ENCODE results near the gene KMT2D.
A peak's percentile ranks its signal among the peaks of the same experiment; 100 is the strongest.

Gene KMT2D

DNA sequence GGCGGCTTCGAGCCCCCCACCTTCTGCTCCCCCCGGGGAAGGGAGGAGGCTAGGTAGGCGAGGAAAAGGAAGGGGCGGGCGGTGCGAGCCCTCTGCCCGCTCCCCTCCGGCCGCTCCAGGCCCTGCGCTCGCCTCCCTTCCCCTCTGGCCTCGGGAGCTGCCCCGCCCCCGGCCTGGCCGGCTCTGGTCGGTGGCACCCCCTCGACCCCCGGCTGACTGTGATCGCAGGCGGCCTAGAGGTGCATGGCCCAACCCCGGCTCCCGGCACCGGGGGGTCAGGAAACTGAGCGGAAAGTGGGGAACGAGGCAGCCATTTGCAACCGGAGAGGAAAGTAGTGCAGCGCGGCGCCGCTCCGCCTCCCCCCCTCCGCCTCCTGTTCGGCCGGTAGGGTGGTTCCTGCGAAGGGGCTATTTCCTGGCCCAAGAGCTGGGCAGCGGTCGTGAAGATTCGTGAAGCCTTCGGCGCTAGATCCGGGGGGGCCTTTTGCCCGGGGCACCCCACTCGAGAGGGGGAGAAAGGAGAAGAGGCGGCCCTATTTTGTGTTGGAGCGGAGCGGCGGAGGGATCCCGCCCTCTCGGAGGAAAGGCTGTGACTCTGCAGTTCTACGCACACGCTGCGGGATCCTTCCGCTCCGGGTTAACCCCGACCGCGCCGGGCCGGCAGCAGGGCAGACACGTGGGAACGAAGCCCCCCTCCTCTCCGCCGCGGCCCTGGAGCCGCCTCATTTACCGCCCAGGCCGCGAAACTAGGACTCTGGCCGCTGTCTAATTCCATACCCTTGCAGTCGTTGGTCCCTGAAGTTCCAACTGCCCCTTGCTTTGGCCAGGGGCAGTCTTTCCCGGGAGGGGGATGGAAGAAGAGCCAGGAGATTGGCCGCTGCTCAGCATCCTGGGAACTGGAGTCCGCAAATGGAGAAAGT is at the start of gene KMT2D:
KMT2D (minus strand) TSS at position 558 of the 920 bp plus-strand sequence. CDS start 5,470 bp downstream, outside the sequence.
- DNase-seq (ENCODE audit: low read depth, low spot score), result peak; percentile 95

- DNase-seq (ENCODE audit: low read depth, low spot score), result no peak
These were observed 49.3 kb upstream of the KMT2D start for GRCh38 chr12:49109641-49110463.

GRCh38 chr12:49108958-49109404 is 48.4 kb upstream of the KMT2D start:
- DNase-seq (ENCODE audit: low read depth, low spot score), result peak; percentile 30

DNA sequence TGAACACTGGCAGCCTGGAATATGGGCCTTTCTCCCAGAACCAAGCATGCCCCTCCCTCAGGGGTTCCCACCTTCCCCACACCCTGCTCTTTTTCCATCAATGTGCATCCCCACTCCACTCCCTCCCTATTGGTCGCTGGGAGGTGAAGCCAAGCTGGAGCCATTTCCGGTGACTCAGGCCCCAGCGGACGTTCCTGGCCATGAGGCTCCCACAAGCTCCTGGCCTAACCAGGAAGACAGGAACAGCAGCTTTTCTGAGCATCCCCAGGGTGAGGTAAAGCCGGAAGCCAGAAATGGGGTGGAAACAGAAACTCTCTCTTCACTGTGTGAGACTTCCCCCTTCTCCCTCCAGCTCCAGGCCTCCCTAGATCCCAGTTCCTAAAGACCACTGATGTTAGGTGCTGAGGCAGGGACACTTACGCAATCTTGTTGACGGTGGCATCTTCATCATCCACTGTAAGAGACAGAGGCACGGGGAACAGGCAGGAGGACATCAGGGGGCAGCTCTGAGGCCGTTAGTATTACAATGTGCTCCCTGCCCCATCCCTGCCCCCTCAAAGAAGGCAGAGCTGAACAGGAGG is 45.0 kb upstream of the KMT2D start:
- DNase-seq (ENCODE audit: low read depth, low spot score), result no peak

- DNase-seq (ENCODE audit: low read depth, low spot score), result no peak
These were observed 44.2 kb upstream of the KMT2D start for GRCh38 chr12:49104822-49105221.

GRCh38 chr12:49100380-49100779 is 39.8 kb upstream of the KMT2D start:
- no peak for DNase-seq (ENCODE audit: low read depth, low spot score)

DNA sequence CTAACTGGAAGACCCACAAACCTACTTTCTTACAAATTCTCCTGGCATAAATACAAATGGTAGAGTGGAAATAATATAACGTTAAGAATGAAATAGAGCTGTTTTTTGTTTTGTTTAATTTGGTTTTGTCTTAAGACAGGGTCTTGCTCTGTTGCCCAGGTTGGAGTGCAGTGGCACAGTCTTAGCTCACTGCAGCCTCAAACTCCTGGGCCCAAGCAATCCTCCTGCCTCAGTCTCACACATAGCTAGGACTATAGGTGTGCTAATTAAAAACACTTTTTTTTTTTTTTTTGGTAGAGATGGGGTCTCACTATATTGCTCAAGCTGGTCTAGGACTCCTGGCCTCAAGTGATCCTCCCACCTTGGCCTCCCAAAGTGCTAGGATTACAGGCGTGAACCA is 38.1 kb upstream of the KMT2D start:
- DNase-seq (ENCODE audit: low read depth, low spot score), result no peak

DNA sequence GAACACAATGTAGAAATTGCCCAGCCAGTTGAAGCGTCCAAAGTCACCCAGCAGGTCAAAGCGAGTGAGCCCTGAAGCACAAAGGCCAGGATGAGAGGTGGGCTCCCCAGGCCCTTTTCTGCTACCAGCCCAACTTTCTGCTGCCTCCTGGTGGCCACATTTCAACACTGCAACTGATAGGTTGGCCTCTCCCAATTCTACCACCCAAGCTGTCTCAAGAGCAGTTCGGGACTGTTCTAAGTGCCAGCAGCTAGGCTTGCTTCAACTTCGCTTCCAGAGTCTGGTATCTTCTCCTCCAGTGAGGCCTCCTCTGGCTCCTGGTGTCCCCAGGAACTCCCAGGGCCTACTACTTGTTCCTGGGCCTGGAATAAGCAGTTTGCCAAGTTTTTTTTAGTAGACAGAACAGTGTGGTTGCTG is 37.4 kb upstream of the KMT2D start:
- DNase-seq (ENCODE audit: low read depth, low spot score), result peak; percentile 93

GRCh38 chr12:49097381-49097780 is 36.8 kb upstream of the KMT2D start:
- DNase-seq (ENCODE audit: low read depth, low spot score), result no peak

DNA sequence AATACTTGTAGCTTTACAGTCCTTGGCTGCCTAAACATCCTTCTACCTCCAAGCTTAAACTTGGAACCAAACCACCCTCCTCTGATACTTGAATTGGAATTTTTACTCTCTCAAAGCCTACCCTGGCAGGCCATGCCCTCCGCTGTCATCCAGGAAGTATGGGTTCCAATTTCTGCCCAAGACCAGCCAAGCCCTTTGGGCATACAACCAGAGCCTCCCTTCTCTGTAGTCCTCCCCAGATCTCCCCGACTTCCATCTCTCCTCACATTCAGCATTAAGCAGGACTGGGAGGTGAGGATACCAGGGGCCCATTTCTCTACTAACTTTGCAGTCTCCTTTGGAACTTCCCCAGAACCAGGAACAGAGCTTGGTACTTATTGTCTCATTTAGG is 34.4 kb upstream of the KMT2D start:
- DNase-seq (ENCODE audit: low read depth, low spot score), result no peak

DNA sequence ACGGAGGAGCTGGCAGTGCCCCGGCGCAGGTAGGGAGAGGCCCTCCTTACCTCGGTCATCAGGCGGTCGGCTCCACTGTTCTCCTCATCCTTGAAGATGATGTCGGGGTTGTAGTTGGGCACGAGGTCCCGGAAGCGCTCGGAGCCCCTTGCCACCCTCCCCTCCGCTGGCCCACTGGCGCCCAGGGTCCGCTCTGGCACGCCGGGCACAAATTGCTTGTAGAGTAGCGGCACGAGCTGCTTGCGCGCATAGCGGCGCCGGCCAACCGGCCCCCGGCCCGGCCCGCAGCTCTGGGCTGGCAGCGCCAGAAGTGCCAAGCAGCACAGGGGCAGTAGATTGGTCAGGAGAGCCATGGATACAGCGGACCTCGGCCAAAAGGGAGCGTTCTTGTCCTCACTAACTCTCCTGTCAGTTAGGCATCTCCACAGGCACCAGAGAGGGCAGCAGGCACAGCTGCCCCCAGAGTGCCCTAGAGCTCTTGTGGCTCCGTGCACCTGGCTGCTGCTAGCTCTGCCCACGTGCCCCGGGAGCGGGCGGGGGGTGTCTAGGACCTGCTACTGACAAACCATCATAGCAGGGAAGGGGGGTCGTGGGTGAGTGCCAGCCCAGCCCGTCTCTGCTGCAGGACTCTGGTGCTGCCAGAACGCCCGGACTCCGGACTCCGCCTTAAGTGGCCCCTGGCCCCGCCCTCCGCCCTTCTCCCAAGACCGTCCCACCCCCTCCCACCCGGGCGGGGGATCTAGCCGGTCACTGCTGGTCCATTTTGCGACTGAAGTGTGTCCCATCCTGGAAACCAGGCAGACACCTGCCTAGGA is 33.8 kb upstream of the KMT2D start, which contains the start of gene DHH:
DHH (minus strand) TSS at position 642 of the 815 bp plus-strand sequence; CDS start at position 353, 289 bp downstream.
- DNase-seq (ENCODE audit: low read depth, low spot score), result peak; percentile 40

- DNase-seq (ENCODE audit: low read depth, low spot score), result no peak
These were observed 33.2 kb upstream of the KMT2D start for GRCh38 chr12:49093792-49094159.

- DNase-seq (ENCODE audit: low read depth, low spot score), result no peak
These were observed 32.3 kb upstream of the KMT2D start for GRCh38 chr12:49092816-49093406.

DNA sequence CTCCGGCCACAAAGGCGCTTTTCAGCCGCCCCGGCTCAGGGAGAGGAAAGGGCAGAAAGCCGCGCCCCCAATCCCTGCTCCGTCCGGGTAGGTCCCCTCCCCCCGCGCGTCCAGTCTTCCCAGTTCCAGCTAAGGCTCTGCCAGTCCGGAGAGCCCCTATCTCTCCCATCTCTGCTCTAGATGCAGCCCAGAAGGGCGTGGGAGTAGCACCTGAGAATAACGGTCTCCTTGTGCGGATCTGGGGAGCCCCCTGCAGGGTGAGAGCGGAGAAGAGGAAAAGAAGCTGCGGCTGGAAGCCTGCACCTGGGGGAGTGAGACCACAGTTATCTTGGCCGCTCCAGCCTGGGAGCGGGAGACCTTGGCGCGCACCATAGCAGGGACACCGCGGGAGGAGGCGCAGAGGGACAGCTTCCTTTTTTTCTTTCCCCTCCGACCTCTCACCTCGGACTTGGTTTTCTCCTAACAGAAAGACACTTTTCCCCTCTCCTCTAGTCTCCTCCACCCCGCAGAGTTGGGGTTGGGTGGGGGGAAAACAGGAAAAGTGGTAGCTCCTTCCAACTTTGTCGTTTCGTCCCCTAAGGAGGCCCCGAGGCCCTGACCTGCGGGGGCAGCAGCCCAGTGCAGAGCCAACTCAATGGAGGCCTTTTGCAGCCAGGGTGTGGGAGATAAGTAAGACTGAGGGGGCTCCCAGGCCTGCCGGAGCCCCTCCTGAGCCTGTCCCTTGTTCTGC is 31.7 kb upstream of the KMT2D start:
- peak; percentile 78 for DNase-seq (ENCODE audit: low read depth, low spot score)

GRCh38 chr12:49091836-49092085 is 31.2 kb upstream of the KMT2D start:
- DNase-seq (ENCODE audit: low read depth, low spot score), result no peak

- DNase-seq (ENCODE audit: low read depth, low spot score), result peak; percentile 33
These were observed 30.7 kb upstream of the KMT2D start for GRCh38 chr12:49091056-49091835.

DNA sequence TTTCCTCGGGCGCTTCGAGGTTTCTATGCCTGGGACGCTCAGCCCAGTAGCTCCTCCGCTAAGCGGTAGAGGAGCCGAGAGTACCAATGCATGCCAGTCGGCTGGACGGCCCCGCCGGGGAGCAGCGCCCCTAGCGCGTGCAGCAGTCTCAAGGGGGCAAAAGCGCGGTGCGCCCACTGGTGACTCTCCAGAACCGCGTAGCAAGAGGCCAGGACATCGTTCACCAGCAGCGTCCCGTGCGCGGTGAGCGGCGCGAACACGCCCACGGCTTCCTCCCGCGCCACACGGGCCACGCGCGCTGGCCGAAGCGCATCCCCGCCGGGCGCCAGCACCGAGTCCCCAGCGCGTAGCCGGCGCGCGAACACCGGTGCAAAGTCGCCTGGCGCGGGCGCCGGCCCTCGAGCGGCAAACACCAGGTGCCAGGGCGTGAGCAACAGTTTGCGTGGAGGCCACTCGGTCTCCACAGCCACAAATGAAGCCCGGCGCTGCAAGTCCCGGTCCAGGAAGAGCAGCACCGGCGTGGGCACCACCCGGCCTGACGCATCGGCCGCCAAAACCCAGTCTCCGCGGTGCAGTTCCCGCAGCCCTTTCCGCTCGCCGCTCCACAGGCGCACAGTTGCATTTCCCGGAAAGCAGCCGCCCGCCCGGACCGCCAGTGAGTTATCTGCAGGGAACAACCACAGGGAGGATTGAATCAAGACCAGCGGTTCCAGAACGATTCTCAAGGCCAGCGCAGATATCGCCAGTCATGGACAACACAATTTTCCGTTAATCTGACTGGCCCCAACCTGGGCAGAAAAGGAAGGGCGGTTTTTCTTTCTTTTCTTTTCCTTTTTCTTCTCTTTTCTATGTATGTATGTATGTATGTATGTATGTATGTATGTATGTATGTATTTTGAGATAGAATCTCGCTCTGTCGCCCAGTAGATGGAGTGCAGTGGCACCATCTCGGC is 29.5 kb upstream of the KMT2D start:
- peak; percentile 50 for DNase-seq (ENCODE audit: low read depth, low spot score)

- DNase-seq (ENCODE audit: low read depth, low spot score), result no peak
These were observed 28.3 kb upstream of the KMT2D start for GRCh38 chr12:49088932-49089330.

All from ELF-1 (cell line).